ENCODE data around the gene TBX15.

GRCh38 chr1:118884946-118885345 is 103.2 kb downstream of the TBX15 start:
- TF ChIP-seq ISL1 (CRISPR knock-in tag; IDR thresholded peaks at IDR 0.05) (no peak), POU6F1 (CRISPR knock-in tag; IDR thresholded peaks at IDR 0.05; ENCODE audit: borderline replicate concordance, low read depth) (no peak), RARB (CRISPR knock-in tag; IDR thresholded peaks at IDR 0.05) (no peak), ZNF8 (CRISPR knock-in tag; IDR thresholded peaks at IDR 0.05) (no peak), BACH2 (CRISPR knock-in tag; IDR thresholded peaks at IDR 0.05; ENCODE audit: borderline replicate concordance) (no peak), ARNTL (CRISPR knock-in tag; IDR thresholded peaks at IDR 0.05; ENCODE audit: borderline replicate concordance, low read depth) (no peak), TOX (CRISPR knock-in tag; IDR thresholded peaks at IDR 0.05; ENCODE audit: borderline replicate concordance) (no peak), ZC3H10 (CRISPR knock-in tag; IDR thresholded peaks at IDR 0.05) (no peak), ZNF70 (CRISPR knock-in tag; IDR thresholded peaks at IDR 0.05) (no peak), ZFP30 (CRISPR knock-in tag; IDR thresholded peaks at IDR 0.05) (no peak)
- TF ChIP-seq, protein P1, sequence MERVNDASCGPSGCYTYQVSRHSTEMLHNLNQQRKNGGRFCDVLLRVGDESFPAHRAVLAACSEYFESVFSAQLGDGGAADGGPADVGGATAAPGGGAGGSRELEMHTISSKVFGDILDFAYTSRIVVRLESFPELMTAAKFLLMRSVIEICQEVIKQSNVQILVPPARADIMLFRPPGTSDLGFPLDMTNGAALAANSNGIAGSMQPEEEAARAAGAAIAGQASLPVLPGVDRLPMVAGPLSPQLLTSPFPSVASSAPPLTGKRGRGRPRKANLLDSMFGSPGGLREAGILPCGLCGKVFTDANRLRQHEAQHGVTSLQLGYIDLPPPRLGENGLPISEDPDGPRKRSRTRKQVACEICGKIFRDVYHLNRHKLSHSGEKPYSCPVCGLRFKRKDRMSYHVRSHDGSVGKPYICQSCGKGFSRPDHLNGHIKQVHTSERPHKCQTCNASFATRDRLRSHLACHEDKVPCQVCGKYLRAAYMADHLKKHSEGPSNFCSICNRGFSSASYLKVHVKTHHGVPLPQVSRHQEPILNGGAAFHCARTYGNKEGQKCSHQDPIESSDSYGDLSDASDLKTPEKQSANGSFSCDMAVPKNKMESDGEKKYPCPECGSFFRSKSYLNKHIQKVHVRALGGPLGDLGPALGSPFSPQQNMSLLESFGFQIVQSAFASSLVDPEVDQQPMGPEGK (CRISPR knock-in tag; IDR thresholded peaks at IDR 0.05; ENCODE audit: borderline replicate concordance), result no peak
- TF ChIP-seq, protein P2, sequence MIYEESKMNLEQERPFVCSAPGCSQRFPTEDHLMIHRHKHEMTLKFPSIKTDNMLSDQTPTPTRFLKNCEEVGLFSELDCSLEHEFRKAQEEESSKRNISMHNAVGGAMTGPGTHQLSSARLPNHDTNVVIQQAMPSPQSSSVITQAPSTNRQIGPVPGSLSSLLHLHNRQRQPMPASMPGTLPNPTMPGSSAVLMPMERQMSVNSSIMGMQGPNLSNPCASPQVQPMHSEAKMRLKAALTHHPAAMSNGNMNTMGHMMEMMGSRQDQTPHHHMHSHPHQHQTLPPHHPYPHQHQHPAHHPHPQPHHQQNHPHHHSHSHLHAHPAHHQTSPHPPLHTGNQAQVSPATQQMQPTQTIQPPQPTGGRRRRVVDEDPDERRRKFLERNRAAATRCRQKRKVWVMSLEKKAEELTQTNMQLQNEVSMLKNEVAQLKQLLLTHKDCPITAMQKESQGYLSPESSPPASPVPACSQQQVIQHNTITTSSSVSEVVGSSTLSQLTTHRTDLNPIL (CRISPR knock-in tag; IDR thresholded peaks at IDR 0.05; ENCODE audit: low read depth), result no peak
- TF ChIP-seq, protein P3, sequence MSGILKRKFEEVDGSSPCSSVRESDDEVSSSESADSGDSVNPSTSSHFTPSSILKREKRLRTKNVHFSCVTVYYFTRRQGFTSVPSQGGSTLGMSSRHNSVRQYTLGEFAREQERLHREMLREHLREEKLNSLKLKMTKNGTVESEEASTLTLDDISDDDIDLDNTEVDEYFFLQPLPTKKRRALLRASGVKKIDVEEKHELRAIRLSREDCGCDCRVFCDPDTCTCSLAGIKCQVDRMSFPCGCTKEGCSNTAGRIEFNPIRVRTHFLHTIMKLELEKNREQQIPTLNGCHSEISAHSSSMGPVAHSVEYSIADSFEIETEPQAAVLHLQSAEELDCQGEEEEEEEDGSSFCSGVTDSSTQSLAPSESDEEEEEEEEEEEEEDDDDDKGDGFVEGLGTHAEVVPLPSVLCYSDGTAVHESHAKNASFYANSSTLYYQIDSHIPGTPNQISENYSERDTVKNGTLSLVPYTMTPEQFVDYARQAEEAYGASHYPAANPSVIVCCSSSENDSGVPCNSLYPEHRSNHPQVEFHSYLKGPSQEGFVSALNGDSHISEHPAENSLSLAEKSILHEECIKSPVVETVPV (CRISPR knock-in tag; IDR thresholded peaks at IDR 0.05), result no peak
